NCI-H460 (cell line): ENCODE data around the gene XNDC1N. TPM values are rescaled to one million over a fixed set of nuclear protein-coding genes. Genes with fewer than 3 reads are reported as not detected.

Experiments
- DNase-seq: peaks from one replicate; pipeline ENCODE4 v3.0.0-alpha.2; 2016; ENCODE audit warnings: low read depth; ENCODE audit errors: extremely low read depth
- polyA plus RNA-seq: library from polyadenylated mRNA; depleted of rRNA; stranded (reverse); fragments of >200 nt; gene quantifications from 2 replicates; pipeline ENCODE4 v1.2.3, GENCODE V29; 2014; cell fraction: nucleus; rRNA removed
- total RNA-seq: library from RNA; depleted of rRNA; stranded (reverse); fragments of >200 nt; shearing (Covaris generic); gene quantifications from 2 replicates; pipeline ENCODE4 v1.2.3, GENCODE V29; 2014; rRNA removed

XNDC1N gene, protein sequence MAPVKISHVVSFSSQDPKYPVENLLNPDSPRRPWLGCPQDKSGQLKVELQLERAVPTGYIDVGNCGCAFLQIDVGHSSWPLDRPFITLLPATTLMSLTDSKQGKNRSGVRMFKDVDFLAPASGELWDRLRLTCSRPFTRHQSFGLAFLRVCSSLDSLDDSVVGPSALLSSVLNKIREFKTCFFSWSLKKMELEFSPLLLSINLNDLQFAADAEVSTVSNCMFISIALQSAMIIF
- total RNA-seq, result 2.0 and 3.2 TPM in 2 replicates
- 3.6 and 4.5 TPM in 2 replicates for polyA plus RNA-seq

DNA sequence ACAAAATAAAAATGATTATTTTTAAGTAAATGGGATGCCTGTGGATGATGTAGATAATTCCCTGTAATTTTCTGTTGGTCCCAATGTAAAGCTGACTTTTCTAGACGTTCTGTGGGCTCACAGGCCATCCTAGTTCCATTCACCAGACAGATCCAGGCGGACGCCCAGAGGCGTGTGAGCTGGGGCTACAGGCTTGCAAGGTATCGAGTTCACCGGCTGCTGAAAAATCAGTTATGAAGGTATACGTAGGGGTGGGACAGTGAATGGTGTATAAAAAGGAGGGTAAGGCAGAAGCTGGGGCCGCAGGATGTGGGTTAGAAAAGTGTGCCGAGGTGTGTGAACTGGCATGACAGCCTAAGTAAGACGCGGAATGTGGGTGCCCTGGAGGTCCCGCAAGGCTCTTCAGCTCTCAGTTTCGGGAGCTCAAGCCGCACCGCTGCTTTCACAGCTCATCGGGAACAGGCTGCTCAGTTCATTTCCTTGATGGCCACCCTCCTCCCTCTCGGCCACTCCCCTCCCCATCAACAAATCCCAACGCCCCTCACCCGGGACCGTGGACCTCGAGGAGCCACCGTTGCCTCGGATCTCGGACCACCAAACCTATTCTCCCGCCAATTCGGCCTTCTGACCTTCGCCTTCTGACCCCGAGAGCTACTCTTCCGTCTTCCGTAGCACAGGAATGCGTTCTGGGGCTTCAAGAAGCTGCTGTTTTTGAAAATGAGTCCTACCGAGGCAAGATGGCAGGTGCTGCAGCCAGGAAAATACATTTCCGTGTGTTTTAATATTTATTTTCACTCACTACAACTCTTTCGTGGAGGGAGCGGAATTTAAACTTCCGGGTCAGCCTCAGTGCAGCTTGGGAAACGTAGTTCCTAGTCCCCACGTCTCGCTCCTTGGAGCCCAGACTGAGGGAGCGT, at the start of gene XNDC1N:
Gene XNDC1N, minus strand, starts transcription at position 775 of the 917 bp plus-strand sequence. CDS start 5,241 bp downstream, outside the sequence.
- DNase-seq, result peak; percentile 70

DNA sequence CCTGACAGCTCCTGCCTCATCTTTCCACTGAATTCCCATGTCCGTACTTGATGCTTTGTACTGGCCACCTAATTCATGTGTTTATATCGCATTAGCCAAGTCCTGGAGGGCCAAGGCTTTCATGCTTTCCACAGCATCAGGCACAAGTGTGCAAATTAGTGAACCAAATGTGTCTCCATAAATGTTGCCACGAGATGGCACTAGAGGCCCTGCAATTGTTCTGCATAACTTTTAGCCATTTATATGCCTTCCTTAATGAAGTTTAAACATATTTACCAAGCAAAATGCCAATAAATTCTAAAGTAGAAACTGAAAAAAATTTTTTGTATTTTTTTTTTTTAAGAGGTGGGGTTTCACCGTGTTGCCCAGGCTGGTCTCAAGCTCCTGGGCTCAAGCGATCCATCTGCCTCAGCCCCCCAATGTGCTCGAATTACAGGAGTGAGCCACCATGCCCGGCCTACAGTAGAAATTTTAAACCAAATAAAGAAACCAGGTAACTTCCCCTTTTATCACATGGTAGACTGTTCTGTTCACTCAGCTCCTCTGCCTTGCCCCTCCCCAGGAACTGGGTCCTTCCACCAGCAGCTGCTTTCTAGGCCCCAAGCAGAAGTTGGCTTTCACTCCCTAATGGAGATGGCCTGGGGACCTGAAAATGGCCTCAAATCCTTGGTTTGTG, 49.5 kb upstream of the XNDC1N start:
- peak; percentile 38 for DNase-seq

GRCh38 chr11:71977090-71977489, 48.7 kb upstream of the XNDC1N start:
- DNase-seq, result no peak

GRCh38 chr11:71976551-71976950, 48.2 kb upstream of the XNDC1N start:
- DNase-seq, result no peak

DNA sequence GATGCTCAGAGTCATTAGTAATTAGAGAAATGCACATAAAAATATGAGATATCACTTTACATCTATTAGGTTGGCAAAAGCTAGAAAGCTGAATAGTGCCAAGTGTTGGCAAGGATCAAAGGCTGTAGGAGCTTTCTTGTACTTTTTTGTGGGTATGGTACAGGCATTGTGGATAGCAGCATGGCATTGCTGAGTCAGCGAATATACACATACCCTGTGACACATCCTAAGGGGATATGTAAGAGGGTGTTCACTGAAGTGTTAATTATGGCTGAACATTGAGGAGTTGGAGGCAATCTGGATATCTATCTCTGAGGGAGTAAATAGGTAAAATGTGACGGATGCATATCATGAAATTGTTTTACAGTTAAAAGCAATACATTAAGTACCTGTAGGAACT, 43.3 kb upstream of the XNDC1N start:
- DNase-seq, result no peak

GRCh38 chr11:71964641-71965040, 36.2 kb upstream of the XNDC1N start:
- no peak for DNase-seq

- no peak for DNase-seq
These were observed 35.1 kb upstream of the XNDC1N start for GRCh38 chr11:71963468-71963867.

DNA sequence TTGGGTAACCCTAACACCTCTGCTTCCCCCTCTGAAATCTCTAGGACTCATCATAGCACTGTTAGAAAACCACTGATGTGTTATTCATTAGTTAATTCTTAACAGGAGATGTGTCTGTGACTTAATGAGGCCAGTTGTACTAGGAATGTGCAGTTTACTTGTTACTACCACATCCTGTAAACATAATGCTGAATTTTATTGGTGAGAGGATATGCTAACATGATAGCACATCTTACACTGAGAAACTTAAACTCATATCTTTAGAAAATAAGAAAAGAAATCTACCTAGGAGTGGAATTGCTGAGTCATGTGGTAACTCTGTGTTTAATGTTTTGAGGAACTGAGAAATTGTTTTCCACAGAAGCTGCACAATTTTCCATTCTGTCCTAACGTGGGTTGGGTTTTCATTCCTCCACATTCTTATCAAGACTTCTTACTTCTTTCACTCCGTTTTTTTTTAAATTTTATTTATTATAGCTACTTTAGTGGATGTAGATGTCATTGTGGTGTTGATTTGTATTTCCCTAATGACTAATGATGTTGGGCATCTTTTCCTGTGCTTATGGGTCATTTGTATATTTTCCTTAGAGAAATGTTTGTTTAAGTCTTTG, 34.1 kb upstream of the XNDC1N start:
- no peak for DNase-seq

- no peak for DNase-seq
These were observed 27.6 kb upstream of the XNDC1N start for GRCh38 chr11:71955898-71956456.

DNA sequence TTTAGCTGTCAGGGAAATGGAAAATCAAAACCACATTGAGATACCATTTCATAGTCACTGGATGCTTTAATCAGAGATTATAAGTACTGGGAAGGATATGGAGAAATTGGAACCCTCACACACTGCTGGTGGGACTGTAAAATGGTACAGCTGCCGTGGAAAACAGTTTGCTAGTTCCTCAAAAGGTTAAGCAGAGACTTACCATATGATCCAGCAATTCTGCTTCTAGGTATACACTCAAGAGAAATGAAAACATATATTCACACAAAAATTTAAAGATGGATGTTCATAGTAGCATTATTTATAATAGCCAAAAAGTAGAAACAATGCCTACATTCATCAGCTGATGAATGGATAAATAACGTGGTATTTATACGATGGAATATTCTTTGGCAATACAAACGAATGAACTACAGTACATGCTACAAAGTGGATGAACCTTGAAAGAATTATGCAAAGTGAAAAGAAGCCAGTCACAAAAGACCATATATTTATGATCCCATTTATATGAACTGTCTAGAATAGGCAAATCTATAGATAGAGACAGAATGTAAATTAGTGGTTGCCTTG, 23.4 kb upstream of the XNDC1N start:
- no peak for DNase-seq

DNA sequence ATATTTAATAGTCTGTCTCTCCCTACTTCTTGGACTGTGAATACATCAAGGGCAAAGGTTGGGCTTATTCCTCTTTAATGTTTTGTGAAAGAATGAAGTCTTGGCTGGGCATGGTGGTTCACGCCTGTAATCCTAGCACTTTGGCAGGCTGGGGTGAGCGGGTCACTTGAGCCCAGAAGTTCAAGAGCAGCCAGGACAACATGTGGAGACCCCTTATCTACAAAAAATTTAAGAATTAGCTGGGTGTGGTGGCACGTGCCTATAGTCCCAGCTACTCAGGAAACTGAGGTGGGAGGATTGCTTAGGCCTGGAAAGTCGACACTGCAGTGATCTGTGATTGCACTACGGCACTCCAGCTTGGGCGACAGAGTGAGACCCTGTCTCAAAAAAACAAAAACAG, 20.6 kb upstream of the XNDC1N start:
- no peak for DNase-seq

- DNase-seq, result no peak
These were observed 20.1 kb upstream of the XNDC1N start for GRCh38 chr11:71948314-71949027.

DNA sequence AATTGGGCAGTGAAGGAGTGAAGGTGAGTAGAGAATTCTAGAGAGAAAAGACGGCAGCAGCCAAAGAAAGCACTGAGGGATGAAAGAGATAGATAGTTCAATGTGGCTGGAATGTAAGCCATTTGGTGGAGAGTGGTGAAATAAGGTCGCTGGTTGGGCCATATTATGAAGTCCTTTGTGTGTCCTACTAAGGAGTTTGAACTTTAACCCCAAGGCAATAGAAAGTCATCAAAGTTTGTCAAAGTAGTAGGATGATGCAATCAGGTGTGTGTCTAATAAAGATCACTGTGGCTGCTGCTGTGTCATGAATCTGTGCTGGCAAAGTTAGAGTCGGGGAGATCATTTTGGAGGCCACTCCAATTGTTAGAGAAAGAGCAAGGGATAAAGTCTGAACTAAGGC, 19.1 kb upstream of the XNDC1N start:
- DNase-seq, result peak; percentile 18

DNA sequence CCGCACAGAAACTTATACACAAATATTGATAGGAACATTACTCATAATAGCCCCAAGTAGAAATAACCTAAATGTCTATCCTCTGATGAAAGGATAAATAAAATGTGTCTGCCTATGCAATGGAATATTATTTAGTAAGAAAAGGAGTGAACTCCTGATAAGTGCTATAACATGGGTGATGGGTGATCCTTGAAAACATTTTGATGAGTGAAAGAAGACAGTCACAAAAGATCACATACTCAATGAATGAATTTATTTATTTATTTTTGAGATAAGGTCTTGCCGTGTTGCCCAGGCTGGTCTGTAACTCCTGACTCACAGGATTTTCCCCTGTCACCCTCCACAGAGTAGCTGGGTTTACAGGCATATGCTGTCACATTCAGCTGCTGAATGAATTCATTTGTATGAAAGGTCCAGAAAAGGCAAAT, 17.8 kb upstream of the XNDC1N start:
- DNase-seq, result no peak

DNA sequence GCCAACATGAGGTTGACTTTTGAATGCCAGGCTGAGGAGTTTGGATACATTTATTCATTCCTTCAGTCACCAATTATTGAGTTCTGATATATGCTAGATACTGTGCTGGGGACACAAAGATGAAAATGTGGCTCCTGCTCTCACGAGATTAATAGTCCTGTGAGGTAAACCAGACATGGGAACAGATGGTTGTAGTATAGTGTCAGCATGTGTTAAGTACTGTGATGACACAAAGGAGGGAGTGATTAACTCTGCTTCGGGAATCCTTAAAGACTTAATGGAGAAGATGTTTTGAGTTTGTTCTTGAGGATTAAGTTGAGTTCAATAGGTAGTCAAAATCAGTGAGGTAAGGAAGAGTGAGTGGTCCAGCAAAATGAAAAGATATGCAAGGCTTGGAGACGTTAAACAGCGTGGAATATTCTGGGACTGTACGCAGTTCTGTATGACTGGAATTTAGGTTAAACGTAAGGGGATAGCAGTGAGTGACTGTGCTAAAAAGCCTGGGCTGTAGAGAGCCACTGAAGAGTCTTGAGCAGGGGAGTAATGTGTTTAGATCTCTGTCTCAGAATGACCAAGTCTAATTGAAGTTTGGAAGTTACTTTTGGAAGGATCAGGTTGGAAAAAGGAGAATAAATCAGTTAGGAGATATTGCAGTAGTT, 12.3 kb upstream of the XNDC1N start:
- DNase-seq, result no peak

DNA sequence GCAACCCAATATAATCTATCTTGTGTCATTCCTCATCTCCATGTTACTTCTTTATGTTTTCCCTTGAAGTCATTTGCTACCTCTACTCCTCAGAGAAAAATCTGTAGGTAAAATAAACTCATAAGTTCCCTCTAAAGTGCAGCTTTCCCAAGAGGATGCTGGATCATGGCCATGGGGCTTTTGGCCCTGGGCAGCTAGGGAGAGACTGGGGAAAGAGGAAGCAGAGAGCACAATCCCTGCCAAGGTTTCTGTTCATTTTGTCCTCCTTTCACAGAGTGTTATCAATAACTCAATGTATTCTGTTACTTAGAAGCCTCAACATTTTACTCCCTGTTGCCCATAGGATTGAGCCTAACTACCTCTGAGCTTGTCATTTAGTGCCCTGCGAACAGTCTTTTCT, 9.4 kb upstream of the XNDC1N start:
- no peak for DNase-seq

GRCh38 chr11:71936825-71937224, 8.4 kb upstream of the XNDC1N start:
- DNase-seq, result no peak

DNA sequence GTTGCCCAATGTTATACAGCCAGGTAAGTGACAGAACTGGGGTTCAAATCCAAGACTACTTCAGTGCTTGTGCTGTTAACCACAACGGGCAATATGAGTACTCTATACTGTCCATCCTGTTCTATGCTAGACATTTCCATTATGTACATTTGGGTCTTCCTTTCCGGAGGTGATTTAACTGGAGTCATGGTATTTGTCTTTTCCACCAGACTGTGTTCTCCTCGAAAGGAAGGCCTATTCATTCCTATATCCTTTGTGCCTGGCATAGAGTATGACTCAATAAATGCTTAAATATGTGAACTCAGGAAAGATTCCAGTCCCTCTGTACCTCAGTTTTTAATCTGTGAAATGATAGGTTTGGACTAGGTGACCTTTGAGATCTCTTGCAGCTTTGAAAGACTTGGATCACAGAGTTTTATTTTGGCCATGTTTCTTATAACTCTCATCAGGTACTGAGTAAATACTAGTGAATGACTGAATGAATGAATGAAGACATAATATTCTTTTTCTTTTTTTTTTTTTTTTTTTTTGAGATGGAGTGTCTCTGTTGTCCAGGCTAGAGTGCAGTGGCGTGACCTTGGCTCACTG, 7.0 kb upstream of the XNDC1N start:
- DNase-seq, result no peak

DNA sequence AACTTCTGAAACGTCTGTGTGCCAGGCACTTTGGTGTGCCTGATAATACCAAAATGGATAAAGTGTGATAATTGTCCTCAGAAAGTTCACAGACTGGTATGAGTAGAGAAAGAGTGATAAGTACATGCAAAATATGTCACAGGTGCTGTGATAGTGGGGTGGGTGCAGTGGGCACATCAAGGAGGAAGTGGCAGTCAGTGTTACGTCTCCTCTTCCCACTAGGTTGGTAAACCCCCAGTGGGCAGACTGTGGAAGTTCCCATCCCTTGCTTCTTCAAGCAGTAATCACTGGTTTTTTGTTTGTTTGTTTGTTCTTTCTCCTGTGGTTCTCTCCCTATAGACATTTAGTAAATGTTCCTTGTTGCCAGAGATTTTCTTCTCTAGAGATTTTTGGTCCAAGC, 5.8 kb upstream of the XNDC1N start:
- no peak for DNase-seq
